H1 (cell line): ENCODE measurements around the gene THBS4. TPM values are rescaled to one million over a fixed set of nuclear protein-coding genes. Genes with fewer than 3 reads are reported as not detected.

Experiments used
- CTCF ChIA-PET: fragments of 300-600 bp; sonication (Branson Sonifier 250); formaldehyde crosslinking; loops from one replicate; lab custom pipeline; 2021; ENCODE audit not compliant: partially characterized antibody; lab: Charles Lee
- POLR2A ChIA-PET: fragments of 300-600 bp; sonication (Branson Sonifier 250); formaldehyde crosslinking; loops from one replicate; lab custom pipeline; 2021; ENCODE audit warnings: inconsistent platforms; ENCODE audit not compliant: partially characterized antibody; lab: Charles Lee
- DNase-seq, 2 experiments: peaks; one replicate each; pipeline versions ENCODE4 v3.0.0 to v3.0.0-alpha.2; 2010 to 2022; ENCODE audit warnings: low spot score in 2 of 2, low read depth in 1 of 2, mixed read lengths in 1 of 2
- FAIRE-seq: peaks from 2 replicates; lab custom pipeline; 2011; peaks lifted over from hg19 to GRCh38; lab: Jason Lieb, UNC
- H2AFZ ChIP-seq: 2 replicates; pipeline ENCODE4 v1.8.1; 2012; ENCODE audit warnings: low read length, inconsistent platforms
- H2AK5ac ChIP-seq: 2 replicates; pipeline ENCODE4 v1.6.1; 2013; ENCODE audit warnings: low read depth, low read length
- H2BK120ac ChIP-seq: replicated peaks from 2 replicates; pipeline ENCODE3; 2013; ENCODE audit warnings: low read depth, low read length, inconsistent platforms
- H2BK12ac ChIP-seq: 2 replicates; pipeline ENCODE4 v1.6.1; 2013; ENCODE audit warnings: low read depth, low read length
- H2BK15ac ChIP-seq: 2 replicates; pipeline ENCODE4 v1.6.1; 2013; ENCODE audit warnings: low read length
- H2BK20ac ChIP-seq: 2 replicates; pipeline ENCODE4 v1.6.1; 2013; ENCODE audit warnings: low read length
- H2BK5ac ChIP-seq: 2 replicates; pipeline ENCODE4 v1.6.1; 2013; ENCODE audit warnings: low read depth, low read length
- H3K14ac ChIP-seq: 2 replicates; pipeline ENCODE4 v1.6.1; 2013; ENCODE audit warnings: inconsistent platforms; ENCODE audit not compliant: insufficient read length
- H3K18ac ChIP-seq: 2 replicates; pipeline ENCODE4 v1.6.1; 2013; ENCODE audit warnings: low read length; ENCODE audit errors: extremely low read depth
- H3K23ac ChIP-seq: 2 replicates; pipeline ENCODE4 v1.6.1; 2013; ENCODE audit warnings: inconsistent platforms; ENCODE audit not compliant: insufficient read length
- H3K23me2 ChIP-seq: 2 replicates; pipeline ENCODE4 v1.6.1; 2013; ENCODE audit warnings: low read depth, low read length
- H3K27ac ChIP-seq: 2 replicates; pipeline ENCODE4 v1.6.1; 2011; ENCODE audit warnings: low read depth, low read length, inconsistent platforms
- H3K27me3 ChIP-seq, 4 experiments: replicated peaks in 1 of 4; 1 replicate in 1 of 4; 2 replicates in 3 of 4; pipeline versions ENCODE4 v1.6.1 to v1.8.1; 2011 to 2013; ENCODE audit warnings: low read length in 3 of 4, mild to moderate bottlenecking in 3 of 4, inconsistent platforms in 2 of 4, mixed read lengths in 2 of 4, moderate library complexity in 1 of 4; ENCODE audit not compliant: control insufficient read depth in 3 of 4, insufficient read depth in 3 of 4; ENCODE audit errors: extremely low read depth in 1 of 4
- H3K36me3 ChIP-seq, 4 experiments: 2 replicates each; pipeline versions ENCODE4 v1.6.1 to v1.8.1; 2011 to 2013; ENCODE audit warnings: mild to moderate bottlenecking in 4 of 4, low read length in 3 of 4, moderate library complexity in 2 of 4, control low read depth in 1 of 4, inconsistent platforms in 1 of 4; ENCODE audit not compliant: insufficient read depth in 4 of 4, control insufficient read depth in 2 of 4
- H3K4ac ChIP-seq: replicated peaks from 2 replicates; pipeline ENCODE3; 2013; ENCODE audit warnings: low read length, low read depth, mixed read lengths, inconsistent platforms; ENCODE audit not compliant: insufficient read length
- H3K4me1 ChIP-seq, 4 experiments: replicated peaks in 1 of 4; 1 replicate in 1 of 4; 2 replicates in 3 of 4; pipeline versions ENCODE4 v1.6.1 to v1.8.1; 2011 to 2013; ENCODE audit warnings: low read length in 3 of 4, inconsistent platforms in 2 of 4, mixed read lengths in 1 of 4; ENCODE audit not compliant: insufficient read depth in 4 of 4, control insufficient read depth in 3 of 4
- H3K4me2 ChIP-seq, 2 experiments: 2 replicates each; pipeline versions ENCODE4 v1.6.1 to v1.8.1; 2011 to 2013; ENCODE audit warnings: low read depth in 2 of 2, low read length in 2 of 2, control low read depth in 1 of 2, inconsistent platforms in 1 of 2, mild to moderate bottlenecking in 1 of 2; ENCODE audit not compliant: insufficient read depth in 1 of 2
- H3K4me3 ChIP-seq, 4 experiments: fragments of 200-600, 300-600 bp in 1 of 4; sonication (generic), shearing (Covaris generic), sonication (Bioruptor Twin) in 1 of 4; 2 replicates each; pipeline versions ENCODE4 v1.5.1 to v1.8.1; 2011 to 2016; ENCODE audit warnings: low read length in 4 of 4, low read depth in 3 of 4, control low read depth in 2 of 4, inconsistent platforms in 2 of 4, mild to moderate bottlenecking in 2 of 4, mixed read lengths in 1 of 4, moderate library complexity in 1 of 4; ENCODE audit not compliant: insufficient read depth in 2 of 4; ENCODE audit errors: extremely low read depth in 1 of 4
- H3K56ac ChIP-seq: replicated peaks from 2 replicates; pipeline ENCODE3; 2013; ENCODE audit warnings: low read depth, mild to moderate bottlenecking, mixed read lengths, low read length, inconsistent platforms; ENCODE audit not compliant: insufficient read length
- H3K79me1 ChIP-seq: 2 replicates; pipeline ENCODE4 v1.6.1; 2013; ENCODE audit warnings: low read depth, low read length, control low read depth
- H3K79me2 ChIP-seq, 2 experiments: 2 replicates each; pipeline versions ENCODE4 v1.6.1 to v1.8.1; 2012 to 2013; ENCODE audit warnings: low read length in 2 of 2, mild to moderate bottlenecking in 2 of 2, inconsistent platforms in 1 of 2; ENCODE audit not compliant: insufficient read depth in 2 of 2, control insufficient read depth in 1 of 2
- H3K9ac ChIP-seq, 4 experiments: replicated peaks in 1 of 4; 1 replicate in 1 of 4; 2 replicates in 3 of 4; pipeline versions ENCODE4 v1.6.1 to v1.8.1; 2011 to 2013; ENCODE audit warnings: low read depth in 3 of 4, low read length in 3 of 4, control low read depth in 2 of 4, mild to moderate bottlenecking in 2 of 4, moderate library complexity in 2 of 4, inconsistent platforms in 1 of 4; ENCODE audit errors: extremely low read depth in 1 of 4
- H3K9me3 ChIP-seq, 2 experiments: 2 replicates each; pipeline versions ENCODE4 v1.6.1 to v1.8.1; 2012 to 2013; ENCODE audit warnings: mild to moderate bottlenecking in 2 of 2, moderate library complexity in 2 of 2, control low read depth in 1 of 2, inconsistent platforms in 1 of 2, low read depth in 1 of 2, low read length in 1 of 2, mixed read lengths in 1 of 2; ENCODE audit not compliant: insufficient read depth in 2 of 2
- H4K20me1 ChIP-seq, 2 experiments: replicated peaks in 1 of 2; 2 replicates each; pipeline versions ENCODE3 to v1.8.1; 2011 to 2013; ENCODE audit warnings: inconsistent platforms in 2 of 2, low read length in 2 of 2, mild to moderate bottlenecking in 1 of 2; ENCODE audit not compliant: insufficient read depth in 2 of 2, control insufficient read depth in 1 of 2
- H4K5ac ChIP-seq: 2 replicates; pipeline ENCODE4 v1.6.1; 2013; ENCODE audit warnings: low read length, low read depth, mixed read lengths, inconsistent platforms; ENCODE audit not compliant: insufficient read length
- H4K8ac ChIP-seq: 2 replicates; pipeline ENCODE4 v1.8.0; 2013; ENCODE audit warnings: mild to moderate bottlenecking, moderate library complexity, low read length, inconsistent platforms; ENCODE audit not compliant: insufficient read depth; ENCODE audit errors: extremely low read depth
- H4K91ac ChIP-seq: replicated peaks from 2 replicates; pipeline ENCODE3; 2013; ENCODE audit warnings: low read length, mixed read lengths, inconsistent platforms; ENCODE audit not compliant: insufficient read length
- ATF2 ChIP-seq: IDR thresholded peaks from 2 replicates; pipeline ENCODE4 v1.6.1; 2012; ENCODE audit warnings: low read length, inconsistent platforms
- BACH1 ChIP-seq: IDR thresholded peaks from 2 replicates; pipeline ENCODE4 v1.6.1; 2012; ENCODE audit warnings: low read length, improper control_type of control experiment
- BCL11A ChIP-seq, 2 experiments: IDR thresholded peaks; one replicate each; pipeline ENCODE4 v1.6.1; 2011; ENCODE audit warnings: low read depth in 2 of 2, low read length in 2 of 2, mild to moderate bottlenecking in 2 of 2
- BRCA1 ChIP-seq: IDR thresholded peaks from 2 replicates; pipeline ENCODE4 v1.6.1; 2012; ENCODE audit warnings: low read depth, low read length, improper control_type of control experiment
- CEBPB ChIP-seq: IDR thresholded peaks from 2 replicates; pipeline ENCODE4 v1.6.1; 2012; ENCODE audit warnings: low read depth, low read length
- CREB1 ChIP-seq: IDR thresholded peaks from 2 replicates; pipeline ENCODE4 v1.6.1; 2012; ENCODE audit warnings: inconsistent platforms
- CTBP2 ChIP-seq: IDR thresholded peaks from 2 replicates; pipeline ENCODE4 v1.7.0; 2011; ENCODE audit warnings: borderline replicate concordance, mild to moderate bottlenecking, moderate library complexity, mixed read lengths, low read length; ENCODE audit not compliant: insufficient read depth, insufficient read length
- HDAC2 ChIP-seq, 2 experiments: fragments of 300-600 bp in 1 of 2; sonication (generic) in 1 of 2; IDR thresholded peaks; 2 replicates each; pipeline ENCODE4 v1.6.1; 2011 to 2012; ENCODE audit warnings: low read depth in 2 of 2, low read length in 2 of 2, mild to moderate bottlenecking in 2 of 2, moderate library complexity in 2 of 2, borderline replicate concordance in 1 of 2, inconsistent platforms in 1 of 2
- JUN ChIP-seq: IDR thresholded peaks from 2 replicates; pipeline ENCODE4 v1.6.1; 2011; ENCODE audit warnings: low read depth, mild to moderate bottlenecking, improper control_type of control experiment, low read length
- RAD21 ChIP-seq, 2 experiments: IDR thresholded peaks in 1 of 2; conservative IDR thresholded peaks in 1 of 2; 2 replicates each; pipeline ENCODE4 v1.6.1; 2011; ENCODE audit warnings: low read depth in 2 of 2, low read length in 2 of 2, improper control_type of control experiment in 1 of 2, inconsistent platforms in 1 of 2, mild to moderate bottlenecking in 1 of 2, moderate library complexity in 1 of 2
- SP2 ChIP-seq: IDR thresholded peaks from 2 replicates; pipeline ENCODE4 v1.6.1; 2012; ENCODE audit warnings: mild to moderate bottlenecking, low read length, inconsistent platforms
- TCF12 ChIP-seq: IDR thresholded peaks from 2 replicates; pipeline ENCODE4 v1.6.1; 2011; ENCODE audit warnings: low read depth, mild to moderate bottlenecking, low read length
- WGBS, 2 experiments: shearing (Covaris generic) in 1 of 2; methylation state at CpG; one replicate each; pipeline versions ENCODE4 v1.1.6 to v1.1.7; 2013 to 2015; ENCODE audit warnings: low lambda C conversion rate in 2 of 2, mixed read lengths in 2 of 2, inconsistent platforms in 1 of 2, low coverage in 1 of 2, missing lambda C conversion rate in 1 of 2; ENCODE audit not compliant: insufficient replicate concordance in 2 of 2, insufficient coverage in 1 of 2, insufficient read length in 1 of 2; ENCODE audit errors: extremely low coverage in 1 of 2, missing lambda C conversion rate in 1 of 2; 5-methylcytosine and 5-hydroxymethylcytosine counted together
- polyA plus RNA-seq, 7 experiments: library from polyadenylated mRNA; depleted of rRNA in 3 of 7; stranded (reverse) in 5 of 7; unstranded in 2 of 7; fragments of >200 nt in 5 of 7; fragments of 200-250 nt in 2 of 7; gene quantifications; 1 replicate in 5 of 7; 2 replicates in 1 of 7; 4 replicates in 1 of 7; pipeline versions ENCODE4 v1.2.1 to v1.2.3, GENCODE V29; 2011 to 2013; ENCODE audit warnings: missing spikeins in 2 of 7, mixed read lengths in 2 of 7
- total RNA-seq: library from RNA; stranded (reverse); fragmentation: NEBNext Ultra II Directional; extraction: Animal tissue kit (Norgen Biotek cat#: 25700); gene quantifications from 2 replicates; pipeline ENCODE4 v1.2.1, GENCODE V29; 2021

Gene THBS4
- total and polyA plus RNA-seq, 2 of the 8 experiments (the other 6 are each of a cell fraction or from before 2014, with no cell fraction given): 12.8 to 25.4 TPM

- Histone ChIP-seq H3K36me3 (no peaks in the 10 kb centered on the region), H4K5ac (no peak overlapping the region), H3K4ac (no peak overlapping the region), H3K23ac (no peak overlapping the region), H4K8ac (no peak overlapping the region), H3K14ac (no peak overlapping the region), H3K56ac (no peak overlapping the region), H3K9ac (no peak overlapping the region), H3K27ac (no peak overlapping the region), H3K4me2 (peak overlapping the region in 1 of 2 experiments; percentile 94; a peak in 1 of 4 replicates), H3K27me3 (peaks cover 4 to 32% (median 21%) of the 10 kb centered on the region in 4 experiments; a peak in 6 of 7 replicates), H2BK20ac (no peak overlapping the region), H2AK5ac (no peak overlapping the region), H3K4me1 (peaks cover 0 to 3% (median 1%) of the 10 kb centered on the region in 4 experiments; a peak in 3 of 7 replicates), H2BK5ac (no peak overlapping the region), H2BK12ac (no peak overlapping the region), H3K18ac (no peak overlapping the region), H3K9me3 (no peaks in the 10 kb centered on the region), H2BK120ac (no peak overlapping the region), H3K23me2 (no peaks in the 10 kb centered on the region; the same call in 1 of the 2 replicates), H4K91ac (no peak overlapping the region), H3K79me1 (no peaks in the 10 kb centered on the region), H4K20me1 (no peaks in the 10 kb centered on the region), H3K79me2 (no peaks in the 10 kb centered on the region), H2BK15ac (no peak overlapping the region), H2AFZ (no peak overlapping the region), H3K4me3 (no peak overlapping the region)
- DNase-seq: no peak
- POLR2A ChIA-PET: interaction anchor here (0.6 to 1.2 kb wide), 4 partner anchors 10 to 55 kb away, joined by 3 read pairs; no protein-coding TSS in a partner anchor
- 83% methylated on average over 5 of the region's 5 CpGs; no CpG with 5 or more reads in 1 of the 2 experiments for WGBS, 2 experiments
- FAIRE-seq: no peak
- CTCF ChIA-PET: interaction anchor here (0.7 to 1.7 kb wide), 4 partner anchors 22 to 48 kb away, joined by 3 to 7 read pairs (median 3); no protein-coding TSS in a partner anchor
- TF ChIP-seq BRCA1: no peak
- no peak for TF ChIP-seq BCL11A (IDR thresholded peaks at IDR 0.05; ENCODE audit: low read depth in 2 of 2, low read length in 2 of 2)
- TF ChIP-seq SP2: no peak
- TF ChIP-seq TCF12: no peak
- no peak for TF ChIP-seq RAD21 (IDR thresholded peaks at IDR 0.05 in 1 of 2, conservative IDR thresholded peaks at IDR 0.05 in 1 of 2; ENCODE audit: low read depth in 2 of 2, low read length in 2 of 2)
- no peak for TF ChIP-seq BACH1
- TF ChIP-seq HDAC2 (IDR thresholded peaks at IDR 0.05; ENCODE audit: borderline replicate concordance in 1 of 2, low read depth in 2 of 2, low read length in 2 of 2): no peak
- TF ChIP-seq CEBPB: no peak
- TF ChIP-seq CTBP2: no peak
- TF ChIP-seq CREB1: no peak
- TF ChIP-seq ATF2: no peak
- TF ChIP-seq JUN: no peak
Measured at GRCh38 chr5:80036615-80037014, 1.5 kb downstream of the THBS4 start.
